NB4 (cell line): ENCODE data around the gene MAT2B.
A peak's percentile ranks its signal among the peaks of the same experiment; 100 is the strongest.

Experiments used
- DNase-seq: peaks from one replicate; pipeline ENCODE4 v3.0.0; 2010; ENCODE audit warnings: low read depth
- H3K4me3 ChIP-seq: one replicate; pipeline ENCODE4 v1.5.1; 2011; ENCODE audit warnings: mild to moderate bottlenecking, low read depth, low read length, moderate library complexity
- CTCF ChIP-seq: IDR thresholded peaks from one replicate; pipeline ENCODE4 v1.5.1; 2012; ENCODE audit warnings: low read depth, low read length
- MAX ChIP-seq: IDR thresholded peaks from 2 replicates; pipeline ENCODE4 v1.6.1; 2011; ENCODE audit warnings: low read depth, low read length
- MYC ChIP-seq: IDR thresholded peaks from 2 replicates; pipeline ENCODE4 v1.6.1; 2011; ENCODE audit warnings: low read depth, low read length
- POLR2A ChIP-seq: IDR thresholded peaks from 2 replicates; pipeline ENCODE4 v1.6.1; 2011; ENCODE audit warnings: mild to moderate bottlenecking; ENCODE audit not compliant: insufficient read length; ENCODE audit errors: extremely low read depth

MAT2B gene

DNA sequence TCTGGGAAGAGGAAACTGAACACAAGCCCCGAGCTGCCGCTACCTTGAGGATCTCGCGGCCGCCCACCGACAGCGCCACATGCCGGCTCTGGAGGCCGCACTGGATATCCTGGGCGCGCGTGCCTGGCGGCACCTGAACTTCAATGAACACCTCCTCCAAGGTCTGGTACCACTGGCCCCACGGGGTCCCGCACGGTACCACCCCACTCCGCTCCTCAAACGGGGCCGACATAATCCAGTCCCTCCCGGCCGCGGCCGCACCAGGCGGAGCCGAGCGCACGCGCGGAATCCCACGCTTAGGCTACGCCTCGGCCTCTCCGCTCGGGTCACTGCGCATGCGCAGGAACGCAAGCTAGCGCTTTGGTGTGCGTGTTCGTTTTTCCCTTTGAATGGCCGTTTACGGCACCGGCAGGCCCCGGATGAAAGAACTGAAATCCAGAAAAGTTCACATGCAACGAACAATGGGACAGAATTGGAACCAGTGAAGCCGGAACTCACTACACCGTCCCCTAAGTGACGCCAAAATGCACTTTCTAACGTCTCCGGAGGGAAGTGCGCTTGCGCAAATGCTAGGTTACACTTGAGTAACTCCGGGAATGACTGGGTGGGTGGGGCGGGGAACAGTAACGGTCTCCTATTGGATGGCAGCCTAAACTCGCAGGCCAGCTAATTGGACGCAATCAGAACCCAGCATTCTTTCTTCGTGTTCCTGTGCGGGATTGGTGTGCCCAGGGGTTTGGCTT lies 45.4 kb upstream of the MAT2B start, which contains the start of gene NUDCD2:
TSS of gene NUDCD2 (minus strand) at position 284 of the 743 bp plus-strand sequence. CDS start at position 232, 52 bp downstream.
- TF ChIP-seq MAX: peak; percentile 48
- peak; percentile 96 for TF ChIP-seq POLR2A
- peak; percentile 83 for TF ChIP-seq MYC
- no peak for TF ChIP-seq CTCF
- peak; percentile 98 for DNase-seq
- H3K4me3 ChIP-seq: peak within 1 kb of the TSS; percentile 100

DNA sequence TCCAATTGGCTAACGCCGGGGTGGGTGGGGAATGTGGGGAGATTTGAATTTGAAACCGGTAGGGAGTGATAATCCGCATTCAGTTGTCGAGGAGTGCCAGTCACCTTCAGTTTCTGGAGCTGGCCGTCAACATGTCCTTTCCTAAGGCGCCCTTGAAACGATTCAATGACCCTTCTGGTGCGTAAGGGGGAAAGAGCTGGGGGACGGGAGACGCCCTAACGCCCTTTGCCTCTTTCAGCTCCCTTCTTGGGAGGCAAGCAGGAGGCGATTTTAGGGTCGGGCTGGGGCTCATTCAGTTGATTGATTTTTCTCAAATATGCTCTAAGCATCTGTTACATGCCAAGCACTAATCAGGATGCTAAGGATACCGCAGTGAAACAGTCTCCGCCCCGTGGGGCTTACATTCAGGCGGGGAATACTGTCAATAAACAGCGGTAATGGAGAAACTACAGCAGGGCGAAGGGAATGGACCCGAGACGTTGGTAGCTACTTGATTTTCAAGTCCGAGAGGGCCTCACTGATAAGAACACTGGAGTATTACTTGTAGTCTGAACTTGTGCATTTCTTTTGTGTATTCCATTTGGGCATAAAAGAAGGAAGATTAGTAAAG lies 44.8 kb upstream of the MAT2B start, which contains the start of gene HMMR:
TSS of gene HMMR (plus strand) at position 71 of the 610 bp plus-strand sequence. CDS start at position 132, 61 bp downstream.
- no peak for DNase-seq
- TF ChIP-seq POLR2A: peak; percentile 60
- TF ChIP-seq MYC: 0 out of 2 replicates have a peak, but pooled peaks have one; percentile 30
- no peak for TF ChIP-seq MAX
- H3K4me3 ChIP-seq: peak within 1 kb of the TSS; percentile 100

DNA sequence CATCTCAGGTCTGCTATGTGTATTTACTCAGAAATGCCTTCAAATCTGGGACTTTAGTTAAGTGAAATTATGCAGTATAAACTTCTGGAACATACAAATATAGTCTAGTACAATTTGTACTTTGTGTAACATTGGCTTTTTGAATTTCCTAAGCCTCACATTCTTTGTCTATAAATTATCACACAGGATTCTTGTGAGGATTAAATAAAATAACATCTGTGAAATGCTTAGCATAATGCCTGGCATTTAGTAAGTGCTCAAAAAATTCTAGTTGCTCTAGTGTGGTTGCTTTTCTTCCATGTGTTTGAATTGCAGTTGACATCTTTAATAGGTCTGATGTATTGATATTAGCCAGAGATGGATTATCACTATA lies 42.4 kb upstream of the MAT2B start:
- TF ChIP-seq CTCF: no peak
- TF ChIP-seq MAX: no peak
- TF ChIP-seq MYC: no peak
- no peak for TF ChIP-seq POLR2A
- H3K4me3 ChIP-seq: peak overlapping the region; percentile 35
- no peak for DNase-seq

DNA sequence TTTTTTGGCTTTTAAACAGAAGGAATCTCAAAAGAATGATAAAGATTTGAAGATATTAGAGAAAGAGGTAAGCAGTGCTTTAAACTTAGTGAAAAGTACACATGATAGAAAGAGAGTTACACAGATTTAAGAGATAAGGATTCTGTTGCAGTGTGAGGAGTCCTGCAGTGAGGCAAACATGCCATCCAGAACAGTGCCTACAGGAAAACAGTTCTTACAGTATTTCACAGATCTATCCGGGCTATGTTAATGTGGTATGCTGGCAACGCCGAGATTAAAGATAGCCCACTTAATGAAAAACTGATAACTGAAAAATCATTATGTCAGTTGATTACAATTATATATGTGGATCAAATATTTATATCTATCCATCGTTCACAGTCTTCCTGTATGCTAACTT lies 37.7 kb upstream of the MAT2B start:
- DNase-seq: no peak
- no peak for TF ChIP-seq CTCF
- TF ChIP-seq POLR2A: no peak
- TF ChIP-seq MAX: no peak
- no peak overlapping the region for H3K4me3 ChIP-seq

GRCh38 chr5:163473635-163474243 lies 31.7 kb upstream of the MAT2B start:
- TF ChIP-seq MYC (no peak), POLR2A (no peak), MAX (no peak), CTCF (no peak)
- DNase-seq: no peak
- no peak overlapping the region for H3K4me3 ChIP-seq

DNA sequence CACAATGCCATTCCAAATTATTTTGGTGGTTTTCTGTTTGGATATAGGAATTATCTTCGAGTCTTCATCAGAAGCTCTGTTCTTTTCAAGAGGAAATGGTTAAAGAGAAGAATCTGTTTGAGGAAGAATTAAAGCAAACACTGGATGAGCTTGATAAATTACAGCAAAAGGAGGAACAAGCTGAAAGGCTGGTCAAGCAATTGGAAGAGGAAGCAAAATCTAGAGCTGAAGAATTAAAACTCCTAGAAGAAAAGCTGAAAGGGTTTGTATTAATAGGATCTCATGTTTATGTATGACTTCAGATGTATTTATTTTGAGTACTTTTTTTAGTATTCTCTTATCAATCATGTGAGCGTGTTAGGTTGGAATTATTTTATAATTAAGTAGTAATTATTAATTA lies 30.0 kb upstream of the MAT2B start:
- TF ChIP-seq CTCF (no peak), MYC (no peak), POLR2A (no peak), MAX (no peak)
- H3K4me3 ChIP-seq: no peak overlapping the region
- DNase-seq: no peak
